ENCODE data around the gene ETF1.

The ETF1 gene

DNA sequence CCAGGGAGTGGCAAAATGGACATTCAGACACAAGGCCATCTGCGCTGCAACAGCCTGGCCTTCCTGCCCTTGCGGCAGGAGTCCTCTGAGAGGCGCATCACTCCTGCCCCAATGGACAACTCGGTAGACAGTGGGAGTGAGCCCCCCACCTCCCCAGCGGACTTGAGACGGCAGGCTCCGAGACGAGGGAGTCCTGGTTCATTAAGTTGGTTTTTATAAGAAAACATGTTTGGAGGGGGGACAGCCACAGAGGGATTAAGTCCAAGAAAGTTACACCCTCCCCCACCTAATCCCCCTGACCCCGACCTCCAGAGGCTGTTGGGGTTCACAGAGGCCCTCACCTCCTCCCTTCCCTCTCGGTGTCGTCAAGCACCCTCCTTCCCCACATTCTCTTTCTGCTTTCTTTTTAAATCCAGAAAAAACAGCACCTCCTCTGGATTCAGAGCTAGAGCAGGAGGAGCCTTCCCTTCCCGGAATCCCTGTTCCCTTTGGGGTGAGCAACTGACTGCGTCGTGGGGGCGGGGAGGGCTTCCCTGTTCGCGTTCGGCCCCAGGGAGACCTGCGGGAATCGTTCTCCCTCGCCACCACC, 79.5 kb downstream of the ETF1 start:
- DNase-seq (ENCODE audit: low read depth) = no peak

DNA sequence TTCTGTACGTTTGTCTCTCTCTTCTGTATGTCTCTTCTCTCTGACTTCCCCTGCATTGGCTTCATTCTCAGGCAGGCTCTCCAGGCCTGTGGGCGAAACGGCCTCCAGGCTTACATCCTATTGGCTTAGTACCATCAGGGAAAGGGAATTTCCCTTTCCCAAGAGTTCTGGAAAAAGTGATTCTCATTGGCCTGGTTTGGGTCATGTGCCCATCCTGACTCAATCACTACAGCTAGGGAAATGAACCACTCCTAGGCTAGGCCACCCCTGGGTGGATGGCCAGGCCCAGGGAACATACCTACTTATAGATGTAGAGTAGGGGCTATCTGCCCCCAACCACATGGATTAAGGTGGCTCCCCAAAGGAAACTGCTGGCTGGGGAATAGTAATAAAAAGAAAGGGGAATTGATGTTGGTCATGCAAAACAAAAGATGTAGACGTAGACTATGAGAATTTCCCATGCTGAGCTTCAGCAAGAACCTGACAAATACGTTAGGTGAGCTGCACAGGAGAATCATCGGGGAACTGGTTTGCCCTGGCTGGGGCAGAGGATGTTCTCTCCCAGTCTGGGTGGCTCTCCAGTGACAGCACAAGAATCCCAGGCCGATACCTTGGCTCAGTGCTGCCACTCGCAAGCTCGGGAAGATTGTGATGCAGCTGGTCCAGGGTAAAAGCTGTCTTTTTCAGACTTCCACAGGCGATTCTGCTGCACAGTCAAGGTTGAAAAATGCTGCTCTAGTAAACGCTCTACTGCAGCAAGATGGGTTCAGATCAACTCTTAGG, 81.5 kb downstream of the ETF1 start:
- no peak for DNase-seq (ENCODE audit: low read depth)

DNA sequence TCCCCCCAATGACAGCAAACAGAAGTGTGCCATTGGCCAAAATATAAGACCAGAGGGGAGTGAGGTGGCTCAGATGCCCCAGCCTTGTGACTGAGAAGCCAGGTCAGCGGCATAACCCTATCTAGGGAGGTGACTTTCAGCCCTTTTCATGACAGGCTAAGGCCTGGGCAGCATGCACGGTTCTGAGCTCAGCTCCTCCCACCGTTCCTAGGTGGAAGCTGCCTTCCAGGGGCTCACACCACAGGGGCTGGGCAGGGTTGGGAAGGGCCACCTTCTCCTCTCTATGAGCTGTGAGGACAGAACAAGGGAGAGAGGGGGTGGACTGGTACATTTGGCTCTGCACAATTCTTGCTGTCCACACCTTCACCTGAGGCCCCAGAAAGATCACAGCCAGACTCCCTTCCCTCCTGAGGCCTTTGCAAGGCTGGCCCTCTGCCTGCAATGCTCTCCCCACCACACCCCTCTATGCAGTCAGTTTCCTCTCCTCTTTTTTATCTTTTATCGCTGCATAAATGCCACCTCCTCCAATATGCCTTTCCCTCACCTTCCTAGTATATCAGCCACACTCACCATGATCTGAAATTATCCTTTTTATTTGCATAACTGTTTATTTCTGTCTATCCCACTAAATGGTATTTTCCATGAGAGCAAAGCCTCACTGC, 82.9 kb downstream of the ETF1 start:
- no peak for DNase-seq (ENCODE audit: low read depth)

DNA sequence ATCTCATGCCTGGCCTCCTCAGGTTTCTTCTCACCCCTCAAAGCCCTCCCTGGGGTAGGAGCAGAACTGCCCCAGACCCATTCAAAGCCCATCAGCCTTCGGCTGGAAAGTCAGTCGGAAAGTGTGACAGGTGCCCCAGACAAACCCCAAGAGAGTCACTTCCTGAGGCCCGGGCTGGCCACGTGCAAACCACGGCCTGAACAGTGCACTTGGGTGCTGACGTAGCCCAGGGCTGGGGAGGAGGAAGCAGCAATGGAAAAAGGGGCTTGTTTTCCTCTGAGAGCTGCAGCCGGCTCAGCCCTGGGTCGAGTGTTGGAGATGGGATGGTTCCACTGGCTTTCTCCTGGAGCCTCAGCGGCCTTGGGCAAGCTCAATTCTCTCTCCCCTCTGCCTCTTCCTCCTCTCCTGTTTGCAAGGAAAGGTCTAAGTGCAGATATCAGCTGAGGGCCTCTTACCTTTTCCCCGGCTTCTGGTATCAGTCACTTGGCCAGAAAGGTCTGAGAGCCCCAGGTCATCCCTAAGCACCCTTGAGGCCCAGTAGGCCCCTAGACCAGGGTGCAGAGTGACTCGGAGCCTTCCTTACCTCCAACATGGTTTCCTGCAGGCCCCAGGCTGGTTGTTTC, 83.6 kb downstream of the ETF1 start:
- DNase-seq (ENCODE audit: low read depth) = peak; percentile 69

DNA sequence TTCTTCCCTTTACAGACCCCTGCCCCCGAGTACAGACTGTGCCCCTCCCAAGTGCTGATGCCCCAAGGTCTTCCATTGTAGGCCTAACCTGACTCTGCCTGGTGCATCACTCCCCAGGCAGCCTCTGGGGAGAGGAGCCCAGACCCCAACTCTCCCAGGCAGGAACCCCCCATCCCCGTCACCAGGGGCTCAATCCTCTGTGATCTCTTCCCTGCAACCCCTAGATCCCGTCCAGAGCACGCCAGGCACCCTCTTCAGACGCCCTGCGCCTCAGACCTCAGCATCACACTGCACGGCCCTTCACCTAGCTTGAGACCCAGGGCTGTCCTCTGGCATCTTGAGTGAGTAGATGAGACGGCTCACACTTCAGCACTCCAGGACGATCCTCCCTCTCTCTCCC, 84.2 kb downstream of the ETF1 start:
- DNase-seq (ENCODE audit: low read depth) = no peak

DNA sequence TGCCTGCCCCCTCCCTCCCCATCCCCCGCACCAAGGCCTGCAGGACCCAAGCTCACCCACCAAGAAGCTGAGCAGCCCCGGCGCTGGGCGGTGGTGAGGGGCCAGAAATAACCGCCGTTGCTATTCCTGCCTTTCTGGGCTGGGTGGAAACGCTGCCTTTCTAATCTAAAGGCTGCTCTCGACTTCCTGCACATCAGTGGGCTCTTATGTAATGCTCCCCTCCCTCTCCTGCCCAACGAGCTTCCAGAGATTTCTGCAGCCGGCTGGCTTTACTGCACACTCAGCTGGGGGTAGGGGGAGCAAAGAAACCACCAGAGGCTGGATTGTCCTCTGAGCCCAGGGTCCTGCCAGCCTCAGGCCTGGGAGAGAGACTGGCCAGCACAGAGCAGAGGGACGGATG, 84.7 kb downstream of the ETF1 start:
- no peak for DNase-seq (ENCODE audit: low read depth)

DNA sequence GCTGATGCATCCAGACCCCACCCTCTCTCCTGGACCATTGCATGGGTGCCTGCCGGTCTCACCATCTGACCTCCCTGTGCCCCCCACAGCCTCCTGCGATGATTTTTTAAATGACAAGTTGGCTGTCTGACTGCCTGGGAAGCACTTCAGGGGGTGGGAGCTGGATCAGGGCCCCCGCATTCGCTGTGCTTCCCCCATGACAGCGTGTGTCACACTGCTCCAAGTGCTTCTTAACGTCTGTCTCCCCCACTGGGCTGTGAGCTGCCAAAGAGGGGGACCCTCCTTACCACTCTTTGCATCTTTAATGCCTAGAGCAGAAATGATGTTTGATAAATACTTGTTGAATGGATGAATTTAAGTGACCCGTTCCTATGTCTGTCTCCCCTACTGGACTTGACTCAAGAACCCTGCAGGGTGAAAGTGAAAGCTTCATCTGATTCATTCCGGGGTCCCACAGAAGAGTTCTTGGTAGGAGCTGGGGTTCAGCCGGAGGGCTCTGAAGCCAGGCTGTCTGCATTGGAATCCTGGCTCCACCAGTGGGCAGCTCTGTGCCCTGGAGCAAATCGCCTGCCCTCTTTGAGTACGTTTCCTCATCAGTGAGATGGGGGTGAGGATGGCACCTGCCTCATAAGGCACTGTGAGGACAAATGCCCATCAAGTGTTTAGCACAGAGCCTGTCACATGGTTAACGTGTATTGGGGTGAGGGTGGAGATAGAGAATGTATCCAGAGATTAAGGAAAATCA, 85.3 kb downstream of the ETF1 start:
- no peak for DNase-seq (ENCODE audit: low read depth)

All from activated T-helper 9 cell treated with anti-CD3 and anti-CD28 coated beads, Interleukin-2, amount 50 U/mL, for 16 hours (primary cell).